Mucosa of rectum (tissue), 2 donors: ENCODE data around the gene UQCC2.

Source experiments
- H3K27ac ChIP-seq, 2 donors: one replicate each; pipeline ENCODE4 v1.7.0; 2013; ENCODE audit warnings: inconsistent platforms in 2 of 2, low read depth in 2 of 2, low read length in 2 of 2
- H3K27me3 ChIP-seq, 2 donors: one replicate each; pipeline ENCODE4 v1.7.0; 2013; ENCODE audit warnings: low read length in 2 of 2; ENCODE audit not compliant: control insufficient read depth in 2 of 2, insufficient read depth in 2 of 2
- H3K36me3 ChIP-seq, 2 donors: one replicate each; pipeline ENCODE4 v1.7.0; 2013; ENCODE audit warnings: low read length in 2 of 2; ENCODE audit not compliant: control insufficient read depth in 2 of 2, insufficient read depth in 2 of 2
- H3K4me1 ChIP-seq, 2 donors: one replicate each; pipeline ENCODE4 v1.7.0; 2013; ENCODE audit warnings: low read length in 2 of 2, mild to moderate bottlenecking in 1 of 2; ENCODE audit not compliant: control insufficient read depth in 2 of 2, insufficient read depth in 2 of 2
- H3K4me3 ChIP-seq, 2 donors: one replicate each; pipeline ENCODE4 v1.7.0; 2013; ENCODE audit warnings: low read length in 2 of 2
- H3K9ac ChIP-seq, 2 donors: one replicate each; pipeline ENCODE4 v1.7.0; 2013; ENCODE audit warnings: low read length in 2 of 2, low read depth in 1 of 2, mild to moderate bottlenecking in 1 of 2
- H3K9me3 ChIP-seq, 2 donors: one replicate each; pipeline ENCODE4 v1.7.0; 2013; ENCODE audit warnings: low read length in 2 of 2; ENCODE audit not compliant: control insufficient read depth in 2 of 2
- donor health status: healthy.
- donor health status: Normal muscosa, but diverticular disease.

Gene UQCC2

DNA sequence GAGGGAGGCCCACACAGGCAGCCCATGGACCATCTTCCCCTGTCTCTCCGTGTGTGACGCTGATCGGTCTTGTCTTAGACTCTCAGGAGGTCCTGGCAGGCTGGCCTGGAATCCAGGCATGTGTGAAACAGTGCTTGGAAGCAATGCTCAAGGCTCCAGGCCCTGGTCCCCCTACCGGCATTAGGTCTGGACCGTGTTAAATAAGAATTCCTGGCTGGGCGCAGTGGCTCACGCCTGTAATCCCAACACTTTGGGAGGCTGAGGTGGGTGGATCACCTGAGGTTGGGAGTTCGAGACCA is 22.2 kb upstream of the UQCC2 start:
- Histone ChIP-seq H3K27ac (no peak overlapping the region), H3K36me3 (no peaks in the 10 kb centered on the region), H3K4me1 (peaks cover 0 to 10% of the 10 kb centered on the region in 2 donors), H3K27me3 (no peaks in the 10 kb centered on the region), H3K9ac (no peak overlapping the region), H3K4me3 (no peak overlapping the region), H3K9me3 (no peaks in the 10 kb centered on the region)

GRCh38 chr6:33732817-33733708 is 21.6 kb upstream of the UQCC2 start:
- H3K9me3 ChIP-seq, result no peaks in the 10 kb centered on the region
- H3K4me1 ChIP-seq, result peaks cover 0 to 6% of the 10 kb centered on the region in 2 donors
- no peak overlapping the region for H3K27ac ChIP-seq
- no peak overlapping the region for H3K9ac ChIP-seq
- H3K36me3 ChIP-seq, result no peaks in the 10 kb centered on the region
- H3K4me3 ChIP-seq, result no peak overlapping the region
- no peaks in the 10 kb centered on the region for H3K27me3 ChIP-seq

- Histone ChIP-seq H3K27ac (no peak overlapping the region), H3K4me3 (no peak overlapping the region), H3K4me1 (peaks cover 0 to 6% of the 10 kb centered on the region in 2 donors), H3K36me3 (no peaks in the 10 kb centered on the region), H3K9ac (no peak overlapping the region), H3K9me3 (no peaks in the 10 kb centered on the region), H3K27me3 (no peaks in the 10 kb centered on the region)
These were observed 20.9 kb upstream of the UQCC2 start for GRCh38 chr6:33732385-33732784.

DNA sequence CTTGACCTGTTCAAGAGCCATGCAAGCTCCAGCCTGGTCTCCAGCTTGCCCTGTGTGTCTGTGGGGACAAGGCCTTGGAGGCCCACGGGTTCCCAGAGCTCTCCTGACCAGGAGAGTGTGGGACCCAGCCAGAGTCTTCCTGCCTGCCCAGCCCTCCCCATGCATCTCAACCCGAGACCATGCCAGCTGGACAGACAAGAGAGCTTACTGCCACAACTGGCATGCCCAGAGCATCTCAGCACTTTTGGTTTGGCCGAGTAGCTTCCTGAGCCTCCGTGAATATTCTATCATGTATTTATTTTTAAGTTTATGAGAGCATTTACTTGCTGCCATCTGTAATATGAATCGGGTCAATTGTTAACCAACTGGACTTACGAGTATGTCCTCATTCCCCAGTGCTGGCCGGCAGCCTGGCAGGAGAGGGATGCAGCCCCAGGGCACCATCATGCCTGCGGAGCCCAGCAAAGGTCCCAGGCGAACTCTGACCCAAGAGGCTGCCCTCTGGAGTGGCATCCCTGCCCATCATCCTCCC is 20.3 kb upstream of the UQCC2 start:
- Histone ChIP-seq H3K9me3 (no peaks in the 10 kb centered on the region), H3K4me1 (peaks cover 0 to 6% of the 10 kb centered on the region in 2 donors), H3K9ac (no peak overlapping the region), H3K27me3 (no peaks in the 10 kb centered on the region), H3K36me3 (no peaks in the 10 kb centered on the region), H3K4me3 (no peak overlapping the region), H3K27ac (no peak overlapping the region)

DNA sequence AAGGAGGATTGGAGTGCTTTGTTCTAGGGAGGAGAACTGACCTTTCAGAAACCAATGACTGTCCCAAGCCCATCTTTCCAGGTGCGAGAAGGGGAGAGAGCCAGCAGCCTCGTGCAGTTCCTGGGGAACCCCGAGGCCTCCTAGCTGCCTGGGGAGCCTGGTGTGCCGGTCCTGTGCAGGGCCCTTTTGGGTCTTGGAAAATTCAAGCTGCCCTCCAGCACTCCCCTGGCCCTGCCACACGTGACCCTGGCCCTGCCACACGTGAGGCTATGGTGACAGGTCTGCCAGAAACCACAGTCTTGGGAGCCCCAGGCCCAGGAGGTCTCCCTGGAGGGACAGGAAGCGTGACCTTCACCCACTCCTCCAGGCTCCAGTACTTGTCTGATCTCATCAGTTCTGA is 19.5 kb upstream of the UQCC2 start:
- H3K27ac ChIP-seq, result no peak overlapping the region
- H3K4me3 ChIP-seq, result no peak overlapping the region
- no peaks in the 10 kb centered on the region for H3K27me3 ChIP-seq
- no peaks in the 10 kb centered on the region for H3K36me3 ChIP-seq
- no peak overlapping the region for H3K9ac ChIP-seq
- no peaks in the 10 kb centered on the region for H3K9me3 ChIP-seq
- H3K4me1 ChIP-seq, result peaks cover 0 to 6% of the 10 kb centered on the region in 2 donors

GRCh38 chr6:33730611-33731010 is 19.1 kb upstream of the UQCC2 start:
- Histone ChIP-seq H3K27ac (no peak overlapping the region), H3K36me3 (no peaks in the 10 kb centered on the region), H3K27me3 (no peaks in the 10 kb centered on the region)

DNA sequence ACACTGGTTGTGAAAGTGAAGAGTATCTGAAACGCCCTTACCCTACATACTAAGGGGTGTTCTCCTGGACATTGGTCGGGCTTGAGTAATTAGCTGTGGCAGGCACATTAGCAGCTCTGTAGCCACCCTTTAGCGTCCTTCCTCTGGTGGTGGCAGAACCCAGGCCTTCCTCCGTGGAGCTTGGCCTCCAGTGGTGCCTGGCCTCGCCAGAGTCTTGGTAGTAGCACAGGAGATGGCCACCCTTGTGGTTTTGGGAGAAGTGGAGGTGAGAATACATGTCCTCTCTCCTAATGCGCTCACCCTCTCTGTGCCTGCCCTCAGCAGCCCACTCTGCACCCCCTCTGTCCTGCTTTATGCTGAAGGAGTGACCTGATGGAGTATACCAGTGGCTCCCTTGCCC is 17.6 kb upstream of the UQCC2 start:
- Histone ChIP-seq H3K4me1 (peaks cover 0 to 6% of the 10 kb centered on the region in 2 donors), H3K9me3 (no peaks in the 10 kb centered on the region), H3K27me3 (no peaks in the 10 kb centered on the region), H3K9ac (no peak overlapping the region), H3K27ac (no peak overlapping the region), H3K4me3 (no peak overlapping the region), H3K36me3 (no peaks in the 10 kb centered on the region)

More at GRCh38 chr6:33730611-33731010, 19.1 kb upstream of the UQCC2 start:
- Histone ChIP-seq H3K9me3 (no peaks in the 10 kb centered on the region), H3K4me3 (no peak overlapping the region), H3K9ac (no peak overlapping the region), H3K4me1 (peaks cover 0 to 6% of the 10 kb centered on the region in 2 donors)

- no peak overlapping the region for H3K27ac ChIP-seq
- H3K36me3 ChIP-seq, result no peaks in the 10 kb centered on the region
- H3K4me3 ChIP-seq, result no peak overlapping the region
- no peaks in the 10 kb centered on the region for H3K9me3 ChIP-seq
- H3K27me3 ChIP-seq, result no peaks in the 10 kb centered on the region
- no peak overlapping the region for H3K9ac ChIP-seq
- peaks cover 0 to 6% of the 10 kb centered on the region in 2 donors for H3K4me1 ChIP-seq
These were observed 16.9 kb upstream of the UQCC2 start for GRCh38 chr6:33728438-33728837.

DNA sequence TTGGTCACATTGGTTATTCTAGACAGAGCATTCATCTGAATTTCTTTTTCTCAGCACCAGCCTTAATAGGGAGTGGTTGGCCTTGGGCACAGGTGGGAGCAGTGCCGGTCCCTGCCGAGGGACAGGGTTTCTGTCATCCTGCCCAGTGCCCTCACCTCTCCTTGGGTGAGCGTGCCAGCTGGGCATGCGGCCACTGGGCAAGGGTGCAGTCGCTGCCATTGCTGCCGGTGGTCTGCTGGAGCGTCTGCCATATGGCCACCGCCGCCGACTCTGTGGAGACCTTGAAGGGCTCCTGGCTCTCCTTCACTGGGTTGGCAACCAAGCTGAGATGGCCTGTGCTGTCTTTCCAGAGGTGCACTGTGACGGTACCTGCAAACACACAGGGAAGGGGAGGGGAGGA is 16.4 kb upstream of the UQCC2 start:
- Histone ChIP-seq H3K36me3 (no peaks in the 10 kb centered on the region), H3K4me3 (no peak overlapping the region), H3K9me3 (no peaks in the 10 kb centered on the region), H3K9ac (no peak overlapping the region), H3K27ac (no peak overlapping the region), H3K4me1 (peaks cover 0 to 6% of the 10 kb centered on the region in 2 donors), H3K27me3 (no peaks in the 10 kb centered on the region)

GRCh38 chr6:33727126-33727525 is 15.6 kb upstream of the UQCC2 start:
- no peaks in the 10 kb centered on the region for H3K27me3 ChIP-seq
- no peak overlapping the region for H3K27ac ChIP-seq
- no peak overlapping the region for H3K9ac ChIP-seq
- no peaks in the 10 kb centered on the region for H3K9me3 ChIP-seq
- H3K4me1 ChIP-seq, result peaks cover 0 to 6% of the 10 kb centered on the region in 2 donors
- no peak overlapping the region for H3K4me3 ChIP-seq
- no peaks in the 10 kb centered on the region for H3K36me3 ChIP-seq
